Psoas muscle (tissue), 8 donors: ENCODE measurements around the gene ROBO1. TPM values are rescaled to one million over a fixed set of nuclear protein-coding genes. Genes with fewer than 3 reads are reported as not detected.

Source experiments
- ATAC-seq, 4 donors: fragments of 200-7000 bp; cut with Tn5 transposase; one replicate each; pipeline ENCODE4 v1.9.1; 2020; ENCODE audit warnings: moderate library complexity in 3 of 4, mild to moderate bottlenecking in 2 of 4
- DNase-seq, 2 donors: peaks; one replicate each; pipeline ENCODE4 v3.0.0-alpha.2; 2020
- H3K27ac ChIP-seq: fragments of 200-600 bp; one replicate; pipeline ENCODE4 v1.8.0; 2022
- H3K27me3 ChIP-seq, 3 donors: fragments of 200-600 bp in 1 of 3; one replicate each; pipeline versions ENCODE4 v1.6.1 to v1.8.0; 2013 to 2022; ENCODE audit warnings: low read length in 2 of 3, mild to moderate bottlenecking in 2 of 3, moderate library complexity in 1 of 3; ENCODE audit not compliant: insufficient read depth in 3 of 3
- H3K36me3 ChIP-seq, 2 donors: fragments of 200-600 bp in 1 of 2; one replicate each; pipeline versions ENCODE4 v1.6.1 to v1.8.0; 2013 to 2022; ENCODE audit warnings: low read depth in 1 of 2, mild to moderate bottlenecking in 1 of 2, moderate library complexity in 1 of 2; ENCODE audit not compliant: insufficient read depth in 1 of 2
- H3K4me1 ChIP-seq: fragments of 200-600 bp; one replicate; pipeline ENCODE4 v1.8.0; 2022
- H3K4me3 ChIP-seq: fragments of 200-600 bp; one replicate; pipeline ENCODE4 v1.8.0; 2022; ENCODE audit warnings: mild to moderate bottlenecking
- H3K9me3 ChIP-seq: fragments of 200-600 bp; one replicate; pipeline ENCODE4 v1.8.0; 2022
- WGBS, 3 donors: extraction: QIAGEN DNeasy Blood & Tissue Kit; methylation state at CpG; one replicate each; pipeline versions ENCODE4 v1.1.6 to v1.1.7; 2013; 5-methylcytosine and 5-hydroxymethylcytosine counted together
- intact Hi-C, 2 donors: fragments of 100-400 bp; cut with DNase I; formaldehyde crosslinking; loops; one replicate each; pipeline versions ENCODE4 v1.11.0 to v1.14.2; 2022
- polyA plus RNA-seq, 3 donors: library from polyadenylated mRNA; stranded (reverse); fragments of 200-250 nt; gene quantifications; one replicate each; pipeline ENCODE4 v1.2.3, GENCODE V29; 2013
- total RNA-seq, 4 donors: library from RNA; stranded (reverse); fragmentation: NEBNext Ultra II Directional in 2 of 4; extraction: Animal tissue kit (Norgen Biotek cat#: 25700) in 2 of 4; gene quantifications; one replicate each; pipeline versions ENCODE4 v1.2.1 to v1.2.4, GENCODE V29; 2021 to 2023
- TF ChIP-seq, protein P1 (sequence below): fragments of 200-600 bp; IDR thresholded peaks from one replicate; pipeline ENCODE4 v1.8.0; 2022; ENCODE audit warnings: antibody characterized with exemption
- donor health status: healthy with polysubstance abuse.
- donor health status: DM: no; HTN: no; CAD: no; lungs with moderate emphysema.
- donor health status: Bipolar disorder and iron deficiency.
- donor health status: healthy.
- donor health status: DM: yes; HTN: yes; CAD: no.
- donor health status: DM: no; HTN: no; CAD: no.
- donor health status: DM: no; HTN: no; CAD: no.
- donor health status: DM: yes; HTN: yes; CAD: no.

Gene ROBO1
- total and polyA plus RNA-seq, 7 donors = 0.52 to 14.0 (median 4.9) TPM

DNA sequence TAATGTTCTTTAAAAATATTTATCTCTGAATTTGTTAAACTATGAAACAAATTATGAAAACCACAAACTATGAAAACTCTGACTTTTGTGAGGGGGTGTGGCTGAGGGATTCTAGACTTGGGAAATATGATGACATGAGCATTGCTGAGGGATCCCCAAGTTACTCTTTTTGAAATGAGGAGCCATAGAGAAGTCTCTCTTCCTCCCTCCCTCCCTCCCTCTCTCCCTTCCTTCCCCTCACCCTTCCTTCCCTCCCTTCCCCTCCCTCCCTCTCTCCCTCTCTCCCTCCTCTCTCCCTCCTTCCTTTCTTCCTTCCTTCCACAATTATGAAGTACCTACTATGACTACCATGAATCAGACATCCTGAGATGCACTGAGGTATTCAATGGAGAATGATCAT, 673.1 kb downstream of the ROBO1 start:
- Histone ChIP-seq H3K27me3 (no peaks in the 10 kb centered on the region), H3K4me1 (no peaks in the 10 kb centered on the region), H3K9me3 (no peaks in the 10 kb centered on the region), H3K4me3 (no peak overlapping the region), H3K27ac (no peak overlapping the region), H3K36me3 (no peaks in the 10 kb centered on the region)
- intact Hi-C loops = no loop called here
- DNase-seq = no peak
- TF ChIP-seq, protein P1, sequence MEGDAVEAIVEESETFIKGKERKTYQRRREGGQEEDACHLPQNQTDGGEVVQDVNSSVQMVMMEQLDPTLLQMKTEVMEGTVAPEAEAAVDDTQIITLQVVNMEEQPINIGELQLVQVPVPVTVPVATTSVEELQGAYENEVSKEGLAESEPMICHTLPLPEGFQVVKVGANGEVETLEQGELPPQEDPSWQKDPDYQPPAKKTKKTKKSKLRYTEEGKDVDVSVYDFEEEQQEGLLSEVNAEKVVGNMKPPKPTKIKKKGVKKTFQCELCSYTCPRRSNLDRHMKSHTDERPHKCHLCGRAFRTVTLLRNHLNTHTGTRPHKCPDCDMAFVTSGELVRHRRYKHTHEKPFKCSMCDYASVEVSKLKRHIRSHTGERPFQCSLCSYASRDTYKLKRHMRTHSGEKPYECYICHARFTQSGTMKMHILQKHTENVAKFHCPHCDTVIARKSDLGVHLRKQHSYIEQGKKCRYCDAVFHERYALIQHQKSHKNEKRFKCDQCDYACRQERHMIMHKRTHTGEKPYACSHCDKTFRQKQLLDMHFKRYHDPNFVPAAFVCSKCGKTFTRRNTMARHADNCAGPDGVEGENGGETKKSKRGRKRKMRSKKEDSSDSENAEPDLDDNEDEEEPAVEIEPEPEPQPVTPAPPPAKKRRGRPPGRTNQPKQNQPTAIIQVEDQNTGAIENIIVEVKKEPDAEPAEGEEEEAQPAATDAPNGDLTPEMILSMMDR = no peak
- ATAC-seq = no peak

DNA sequence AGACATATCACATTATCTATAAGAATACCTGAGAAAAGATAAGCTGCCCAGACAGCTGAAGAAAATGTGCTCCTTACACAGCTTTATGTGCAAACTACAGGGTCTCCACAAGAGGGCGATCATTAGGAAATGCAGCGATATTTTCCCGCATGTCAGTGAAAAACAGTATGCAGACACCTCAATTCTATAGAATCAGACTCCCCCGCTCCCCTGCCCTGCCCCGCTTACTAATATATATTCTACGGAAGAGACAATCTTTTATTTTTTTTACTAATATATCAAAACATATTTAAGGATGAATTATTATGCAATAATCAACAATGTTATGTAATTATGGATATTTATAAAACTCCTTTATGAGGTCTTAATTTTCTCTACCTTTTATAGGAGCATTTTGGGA, 681.3 kb downstream of the ROBO1 start:
- Histone ChIP-seq H3K4me1 (no peaks in the 10 kb centered on the region), H3K4me3 (no peak overlapping the region), H3K9me3 (no peaks in the 10 kb centered on the region), H3K27me3 (no peaks in the 10 kb centered on the region), H3K36me3 (no peaks in the 10 kb centered on the region), H3K27ac (no peak overlapping the region)
- TF ChIP-seq, protein P1 = peak; percentile 67
- intact Hi-C loops = loop anchor here (10.0 kb wide), 2 partner anchors 278 to 408 kb away; no protein-coding TSS in a partner anchor
- whole genome bisulfite sequencing, 3 donors = 8 to 12% (median 9%) methylated on average over 6 of the region's 6 CpGs
- DNase-seq (peak in 1 of 2 donors; percentile 9), ATAC-seq (peak in 3 of 4 donors; percentile 53 to 68 (median 57))

DNA sequence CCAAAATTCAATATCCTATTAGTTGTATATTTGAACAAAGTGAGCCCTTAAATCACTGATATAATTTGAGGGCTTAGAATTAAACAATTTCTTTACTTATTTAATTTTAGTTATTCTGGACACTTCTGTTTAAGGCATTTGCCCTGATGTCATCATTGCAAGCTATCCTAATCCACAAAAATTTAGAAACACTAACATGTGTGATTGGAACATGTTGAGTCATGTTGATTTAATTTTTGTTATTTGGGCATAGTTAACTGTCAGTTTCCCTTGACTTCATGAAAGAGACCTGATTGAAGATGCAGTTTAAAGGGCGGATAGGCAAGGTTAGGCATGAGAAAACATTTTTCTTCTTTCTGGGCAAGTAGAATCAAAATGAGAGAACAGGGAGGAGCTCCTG, 682.6 kb downstream of the ROBO1 start:
- Histone ChIP-seq H3K9me3 (no peaks in the 10 kb centered on the region), H3K27ac (no peak overlapping the region), H3K27me3 (no peaks in the 10 kb centered on the region), H3K4me3 (no peak overlapping the region), H3K36me3 (no peaks in the 10 kb centered on the region), H3K4me1 (no peaks in the 10 kb centered on the region)
- WGBS, 3 donors = 91 to 95% (median 91%) methylated on average over 1 of the region's 1 CpG
- DNase-seq (no peak), ATAC-seq (no peak)
- intact Hi-C loops = loop anchor here (10.0 kb wide), 2 partner anchors 280 to 410 kb away; no protein-coding TSS in a partner anchor
- TF ChIP-seq, protein P1 = no peak

DNA sequence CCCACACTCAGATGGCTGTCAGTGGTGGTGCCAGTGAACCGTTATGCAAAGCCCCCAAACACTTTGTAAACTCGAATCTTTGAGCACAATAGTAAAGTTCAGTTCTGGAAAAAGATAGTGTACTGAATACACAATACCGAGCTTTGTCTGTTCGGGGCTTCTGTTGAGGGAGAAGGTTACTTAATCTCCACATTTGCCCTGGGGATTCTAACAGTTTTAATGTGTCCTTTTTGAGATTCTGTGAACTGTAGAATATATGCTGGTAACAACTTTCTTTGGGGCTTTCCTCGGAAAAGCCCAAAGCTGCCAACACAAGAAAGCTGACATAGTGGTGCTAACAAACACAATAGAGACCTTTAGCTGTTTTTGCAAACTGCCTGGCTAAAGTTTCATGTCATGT, 686.5 kb downstream of the ROBO1 start:
- TF ChIP-seq, protein P1 = no peak
- Histone ChIP-seq H3K36me3 (no peaks in the 10 kb centered on the region), H3K27ac (no peak overlapping the region), H3K4me1 (no peaks in the 10 kb centered on the region), H3K9me3 (no peaks in the 10 kb centered on the region), H3K4me3 (no peak overlapping the region), H3K27me3 (no peaks in the 10 kb centered on the region)
- DNase-seq (no peak), ATAC-seq (no peak)
- intact Hi-C loops = loop anchor here (10.0 kb wide), 2 partner anchors 283 to 413 kb away; no protein-coding TSS in a partner anchor
- WGBS, 3 donors = 44 to 54% (median 50%) methylated on average over 5 of the region's 5 CpGs

DNA sequence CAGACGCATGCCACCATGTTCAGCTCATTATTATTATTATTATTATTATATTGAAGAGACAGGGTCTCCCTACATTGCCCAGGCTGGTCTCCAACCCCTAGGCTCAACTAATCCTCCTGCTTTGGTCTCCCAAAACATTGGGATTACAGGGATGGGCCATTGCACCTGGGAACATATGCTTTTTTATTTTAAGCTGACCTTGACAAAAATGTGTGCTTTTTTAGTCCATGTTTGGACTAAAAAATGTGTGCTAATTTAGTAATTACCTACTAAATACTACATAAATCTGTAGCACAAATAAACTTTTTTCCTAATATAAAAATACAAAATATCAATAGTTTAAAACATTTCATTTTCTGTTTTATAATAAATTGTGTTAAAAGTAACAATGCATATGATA, 693.2 kb downstream of the ROBO1 start:
- TF ChIP-seq, protein P1 = no peak
- no peak for ATAC-seq
- H3K36me3 ChIP-seq = no peaks in the 10 kb centered on the region

More for the DNA sequence above, 693.2 kb downstream of the ROBO1 start:
- intact Hi-C loops = no loop called here
- Histone ChIP-seq H3K27me3 (no peaks in the 10 kb centered on the region), H3K4me3 (no peak overlapping the region), H3K4me1 (no peaks in the 10 kb centered on the region), H3K27ac (no peak overlapping the region), H3K9me3 (no peaks in the 10 kb centered on the region)
- DNase-seq = no peak
- 91 to 100% (median 93%) methylated on average over 1 of the region's 1 CpG for WGBS, 3 donors
